GM18517 (cell line): ENCODE results near the gene ENO2.
"Not testable (repeated sequence)": the region's sequence is repeated elsewhere in the genome, so short reads cannot be mapped to it uniquely, and the experiment has no call there.

ENCODE experiments used
- ATAC-seq: cut with Tn5 transposase; IDR thresholded peaks from one replicate; pipeline ENCODE4 v1.9.1; 2021; ENCODE audit warnings: mild to moderate bottlenecking, moderate library complexity; ENCODE audit not compliant: unreplicated experiment

ENO2 gene

GRCh38 chr12:6886206-6886999 lies 28.0 kb upstream of the ENO2 start:
- ATAC-seq, result not testable (repeated sequence)

- ATAC-seq, result no peak
Measured at GRCh38 chr12:6887460-6887859, 26.9 kb upstream of the ENO2 start.

GRCh38 chr12:6888360-6888759 lies 26.0 kb upstream of the ENO2 start:
- no peak for ATAC-seq

- not testable (repeated sequence) for ATAC-seq
Measured at GRCh38 chr12:6888794-6889193, 25.6 kb upstream of the ENO2 start.

GRCh38 chr12:6889775-6890573 lies 24.4 kb upstream of the ENO2 start:
- ATAC-seq, result not testable (repeated sequence)

GRCh38 chr12:6890789-6891645 lies 23.4 kb upstream of the ENO2 start:
- ATAC-seq, result peak; percentile 95

- no peak for ATAC-seq
Measured at GRCh38 chr12:6891646-6892001, 22.8 kb upstream of the ENO2 start.

- ATAC-seq, result not testable (repeated sequence)
Measured at GRCh38 chr12:6892683-6893082, 21.7 kb upstream of the ENO2 start.

GRCh38 chr12:6894321-6894720 lies 20.1 kb upstream of the ENO2 start:
- no peak for ATAC-seq

- no peak for ATAC-seq
Measured at GRCh38 chr12:6896846-6897435, 17.4 kb upstream of the ENO2 start.

- ATAC-seq, result no peak
Measured at GRCh38 chr12:6899427-6899826, 15.0 kb upstream of the ENO2 start.

GRCh38 chr12:6899837-6900519 lies 14.4 kb upstream of the ENO2 start:
- no peak for ATAC-seq

GRCh38 chr12:6902448-6902847 lies 11.9 kb upstream of the ENO2 start:
- no peak for ATAC-seq

- no peak for ATAC-seq
Measured at GRCh38 chr12:6903722-6904121, 10.7 kb upstream of the ENO2 start.

- ATAC-seq, result peak; percentile 89
Measured at GRCh38 chr12:6904280-6905276, 9.8 kb upstream of the ENO2 start, which contains the start of gene LRRC23. Gene LRRC23 (plus strand): TSS chr12:6904822. CDS start chr12:6905634, 812 bp downstream.

- ATAC-seq, result no peak
Measured at GRCh38 chr12:6905414-6906040, 8.9 kb upstream of the ENO2 start.

GRCh38 chr12:6908141-6908540 lies 6.2 kb upstream of the ENO2 start:
- ATAC-seq, result not testable (repeated sequence)

- ATAC-seq, result no peak
Measured at GRCh38 chr12:6909421-6910145, 4.8 kb upstream of the ENO2 start.
